Stomach (tissue), 9 donors: Measurements from ENCODE around the gene SLC49A4. TPM values are rescaled to one million over a fixed set of nuclear protein-coding genes. Genes with fewer than 3 reads are reported as not detected.

Source experiments
- DNase-seq, 2 donors: peaks; one replicate each; pipeline versions ENCODE4 v3.0.0 to v3.0.0-alpha.2; 2013 to 2019
- H3K27ac ChIP-seq, 5 donors: fragments of 200-600 bp in 4 of 5; sonication (generic) in 4 of 5; one replicate each; pipeline ENCODE4 v1.5.1; 2013 to 2019; ENCODE audit warnings: mild to moderate bottlenecking in 1 of 5, moderate library complexity in 1 of 5
- H3K27me3 ChIP-seq, 3 donors: fragments of 200-600 bp; sonication (generic); one replicate each; pipeline ENCODE4 v1.5.1; 2017 to 2019; ENCODE audit warnings: mixed run types in 1 of 3
- H3K36me3 ChIP-seq, 4 donors: fragments of 200-600 bp; sonication (generic); 1 replicate in 3 of 4; 2 replicates in 1 of 4; pipeline ENCODE4 v1.5.1; 2016 to 2019
- H3K4me1 ChIP-seq, 4 donors: fragments of 200-600 bp; sonication (generic); one replicate each; pipeline ENCODE4 v1.5.1; 2016 to 2019
- H3K4me3 ChIP-seq, 4 donors: fragments of 200-600 bp; sonication (generic) in 3 of 4; one replicate each; pipeline ENCODE4 v1.5.1; 2016 to 2019; ENCODE audit warnings: mild to moderate bottlenecking in 1 of 4
- H3K9me3 ChIP-seq, 4 donors: fragments of 200-600 bp; sonication (generic); one replicate each; pipeline ENCODE4 v1.5.1; 2016 to 2019
- CTCF ChIP-seq, 7 experiments: fragments of 450-650 bp in 4 of 7; fragments of 200-600 bp in 3 of 7; sonication (generic) in 3 of 7; IDR thresholded peaks; one replicate each; pipeline ENCODE4 v1.5.1; 2016 to 2019; ENCODE audit warnings: antibody characterized with exemption in 7 of 7, control low read depth in 2 of 7, mild to moderate bottlenecking in 1 of 7
- EP300 ChIP-seq: sonication (generic); formaldehyde crosslinking; IDR thresholded peaks from one replicate; pipeline ENCODE4 v1.6.1; 2017; ENCODE audit warnings: antibody characterized with exemption
- POLR2A ChIP-seq, 4 donors: fragments of 450-650 bp; IDR thresholded peaks; one replicate each; pipeline ENCODE4 v1.6.1; 2016; ENCODE audit warnings: antibody characterized with exemption in 4 of 4, control low read depth in 2 of 4, mild to moderate bottlenecking in 1 of 4, moderate library complexity in 1 of 4
- POLR2AphosphoS5 ChIP-seq, 3 donors: sonication (generic); formaldehyde crosslinking; IDR thresholded peaks; one replicate each; pipeline ENCODE4 v1.6.1; 2016; ENCODE audit warnings: antibody characterized with exemption in 3 of 3
- WGBS, 5 donors: extraction: QIAGEN DNeasy Blood & Tissue Kit in 3 of 5; methylation state at CpG; one replicate each; pipeline versions ENCODE4 v1.1.5 to v1.1.7; 2013 to 2018; 5-methylcytosine and 5-hydroxymethylcytosine counted together
- intact Hi-C: fragments of 100-400 bp; cut with DNase I; formaldehyde crosslinking; loops from one replicate; pipeline ENCODE4 v1.15.1; 2023; ENCODE audit warnings: low total_unique reads
- polyA plus RNA-seq, 3 donors: library from polyadenylated mRNA; stranded (reverse); fragments of 200-250 nt; gene quantifications; one replicate each; pipeline ENCODE4 v1.2.3, GENCODE V29; 2013
- total RNA-seq, 5 donors: library from RNA; depleted of rRNA; stranded (reverse); fragments of >200 nt; gene quantifications; one replicate each; pipeline versions ENCODE4 v1.1.0 to v1.2.3, GENCODE V29; 2014 to 2016
- donor health status: healthy with polysubstance abuse.
- donor health status: Bipolar disorder and iron deficiency.
- donor health status: healthy.

SLC49A4 gene
- total and polyA plus RNA-seq, 8 donors: 0.31 to 28.8 (median 3.6) TPM

- H3K4me1 ChIP-seq: peaks cover 6 to 23% (median 15%) of the 10 kb centered on the region in 4 donors
- no peak for DNase-seq
- no peaks in the 10 kb centered on the region for H3K9me3 ChIP-seq
- no peak overlapping the region for H3K27ac ChIP-seq
- H3K36me3 ChIP-seq: peaks cover 0 to 6% (median 2%) of the 10 kb centered on the region in 4 donors
- no peaks in the 10 kb centered on the region for H3K27me3 ChIP-seq
- intact Hi-C loops: no loop called here
- WGBS, 5 donors: 84 to 90% (median 89%) methylated on average over 11 of the region's 11 CpGs
- TF ChIP-seq POLR2AphosphoS5 (IDR thresholded peaks at IDR 0.05) (no peak), EP300 (no peak), CTCF (IDR thresholded peaks at IDR 0.05) (no peak)
- H3K4me3 ChIP-seq: no peak overlapping the region
Observed at GRCh38 chr3:122789585-122790273, 5.1 kb upstream of the SLC49A4 start.

GRCh38 chr3:122793568-122794416, 1.1 kb upstream of the SLC49A4 start, which contains the start of gene HSPBAP1:
HSPBAP1 (minus strand) TSS chr3:122793831; CDS start chr3:122793680, 151 bp downstream.
- Histone ChIP-seq H3K4me1 (peaks cover 15 to 45% (median 40%) of the 10 kb centered on the region in 4 donors), H3K27me3 (no peaks in the 10 kb centered on the region), H3K4me3 (peak within 1 kb of the TSS; percentile 75 to 85 (median 80)), H3K27ac (peak within 1 kb of the TSS; percentile 93 to 99 (median 98)), H3K9me3 (no peaks in the 10 kb centered on the region), H3K36me3 (no peaks in the 10 kb centered on the region)
- peak; percentile 93 to 97 for DNase-seq
- 0 to 1% (median 0%) methylated on average over 46 of the region's 46 CpGs for WGBS, 5 donors
- intact Hi-C loops: no loop called here
- TF ChIP-seq EP300 (no peak), CTCF (IDR thresholded peaks at IDR 0.05) (no peak), POLR2AphosphoS5 (IDR thresholded peaks at IDR 0.05) (peak; percentile 39 to 73 (median 45)), POLR2A (IDR thresholded peaks at IDR 0.05) (peak in 1 of 4 donors; percentile 12)

- no peak for TF ChIP-seq POLR2AphosphoS5 (IDR thresholded peaks at IDR 0.05)
- no peak for TF ChIP-seq POLR2A (IDR thresholded peaks at IDR 0.05)
- no peak for TF ChIP-seq EP300
- no peak for TF ChIP-seq CTCF (IDR thresholded peaks at IDR 0.05)
- Histone ChIP-seq H3K27me3 (no peaks in the 10 kb centered on the region), H3K9me3 (no peaks in the 10 kb centered on the region), H3K4me3 (peak overlapping the region; percentile 75 to 85 (median 80)), H3K36me3 (no peaks in the 10 kb centered on the region), H3K27ac (peak overlapping the region; percentile 93 to 99 (median 98)), H3K4me1 (peaks cover 15 to 50% (median 40%) of the 10 kb centered on the region in 4 donors)
- intact Hi-C loops: no loop called here
- DNase-seq: no peak
- 0 to 1% (median 1%) methylated on average over 6 of the region's 6 CpGs for WGBS, 5 donors
Observed at GRCh38 chr3:122794483-122794778, 438 bp upstream of the SLC49A4 start.

DNA sequence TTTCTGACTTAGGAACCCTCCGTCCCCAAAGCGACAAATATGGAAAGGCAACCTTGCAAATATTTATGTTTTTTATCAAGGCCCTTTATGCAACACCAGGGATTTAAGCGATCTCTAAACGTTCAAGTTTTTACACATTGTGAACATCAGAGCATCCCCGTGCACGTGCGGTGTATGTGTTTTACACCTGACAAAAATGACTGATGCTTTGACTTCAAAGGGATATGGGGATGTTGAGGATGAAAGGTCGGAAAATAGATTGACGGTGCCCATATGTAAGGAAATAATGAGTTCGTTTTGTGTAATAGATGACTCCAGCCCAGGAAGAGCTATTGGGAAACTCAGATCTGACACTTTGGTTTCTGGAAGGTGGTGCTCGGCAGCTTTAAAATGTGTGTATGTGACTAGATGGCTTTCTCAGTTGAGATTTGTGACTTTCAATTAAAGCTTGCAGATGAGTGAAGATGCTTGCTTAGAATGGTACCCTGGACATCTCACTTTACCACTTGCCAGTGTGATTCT, 866 bp downstream of the SLC49A4 start:
- 27 to 31% (median 29%) methylated on average over 11 of the region's 11 CpGs for WGBS, 5 donors
- Histone ChIP-seq H3K27me3 (no peaks in the 10 kb centered on the region), H3K4me3 (peak overlapping the region; percentile 75 to 85 (median 80)), H3K4me1 (peaks cover 15 to 51% (median 40%) of the 10 kb centered on the region in 4 donors), H3K27ac (peak overlapping the region; percentile 90 to 98 (median 97)), H3K9me3 (no peaks in the 10 kb centered on the region), H3K36me3 (no peaks in the 10 kb centered on the region)
- no peak for DNase-seq
- TF ChIP-seq POLR2A (IDR thresholded peaks at IDR 0.05): no peak
- intact Hi-C loops: no loop called here
